Hematopoietic multipotent progenitor cell treated with erythropoietin and hydrocortisone succinate and interleukin-3 and kit ligand, for 15 days (in vitro differentiated cells): ENCODE measurements around the gene KYAT1.

ENCODE experiments used
- DNase-seq: peaks from one replicate; pipeline ENCODE4 v3.0.0-alpha.2; 2015; ENCODE audit warnings: low spot score

KYAT1 gene

DNA sequence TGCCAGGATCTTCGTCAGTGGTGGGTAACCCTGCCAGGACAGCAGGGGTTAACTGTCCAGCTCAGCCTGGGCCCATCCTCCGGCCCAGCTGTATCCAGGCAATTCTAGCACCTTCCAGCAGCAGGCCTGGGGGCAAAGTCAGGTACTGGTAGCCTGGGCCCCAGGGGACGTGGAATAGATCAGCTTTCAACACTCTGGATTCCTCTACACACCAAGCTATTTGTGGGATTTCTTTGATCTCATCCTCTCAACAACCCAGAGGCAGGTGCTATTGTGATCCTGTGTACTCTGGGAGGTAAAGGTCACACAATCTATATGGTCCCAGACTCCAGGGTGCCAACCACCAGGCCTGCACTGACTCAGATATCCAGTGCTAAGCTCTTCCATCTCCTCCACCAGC lies 43.4 kb downstream of the KYAT1 start:
- no peak for DNase-seq

- no peak for DNase-seq
These were observed 45.1 kb downstream of the KYAT1 start for GRCh38 chr9:128836509-128837145.

- DNase-seq = no peak
These were observed 46.2 kb downstream of the KYAT1 start for GRCh38 chr9:128835246-128836210.

- no peak for DNase-seq
These were observed 48.1 kb downstream of the KYAT1 start for GRCh38 chr9:128833696-128834095.

- peak; percentile 94 for DNase-seq
These were observed 52.1 kb downstream of the KYAT1 start, which contains the start of gene SPOUT1 for GRCh38 chr9:128829477-128830251. TSS of gene SPOUT1 (minus strand) at chr9:128829794. CDS start at chr9:128829780, 14 bp downstream.

- no peak for DNase-seq
These were observed 52.9 kb downstream of the KYAT1 start for GRCh38 chr9:128828719-128829452.

- no peak for DNase-seq
These were observed 53.5 kb downstream of the KYAT1 start for GRCh38 chr9:128828267-128828666.

GRCh38 chr9:128825923-128826700 lies 55.6 kb downstream of the KYAT1 start:
- DNase-seq = no peak

GRCh38 chr9:128824911-128825310 lies 56.8 kb downstream of the KYAT1 start:
- no peak for DNase-seq

DNA sequence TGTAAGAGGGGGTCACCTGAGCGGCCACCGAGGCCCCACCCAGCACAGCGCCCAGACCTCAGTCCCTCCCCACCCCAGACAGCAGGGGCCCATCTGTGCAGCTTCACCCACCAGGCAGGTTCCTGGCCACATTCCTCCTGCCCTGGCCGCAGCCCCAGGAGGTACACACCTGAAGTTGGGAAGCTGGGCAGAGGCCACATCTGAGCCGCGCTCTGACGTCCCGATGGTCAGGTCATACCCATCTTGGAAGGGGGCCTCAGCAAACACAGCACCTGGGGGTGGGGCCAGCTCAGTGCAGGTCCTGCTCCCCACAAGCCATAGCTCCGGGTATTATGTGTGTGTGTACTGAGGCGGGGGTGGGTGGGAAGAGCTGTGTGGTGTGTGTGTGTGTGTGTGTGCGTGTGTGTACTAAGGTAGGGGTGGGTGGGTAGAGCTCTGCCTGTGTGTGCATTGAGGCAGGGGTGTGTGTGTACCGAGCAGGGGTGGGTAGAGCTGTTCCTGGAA lies 57.8 kb downstream of the KYAT1 start:
- DNase-seq = no peak

GRCh38 chr9:128823362-128823902 lies 58.3 kb downstream of the KYAT1 start:
- no peak for DNase-seq

- no peak for DNase-seq
These were observed 59.2 kb downstream of the KYAT1 start for GRCh38 chr9:128822407-128823042.

- no peak for DNase-seq
These were observed 60.0 kb downstream of the KYAT1 start for GRCh38 chr9:128821584-128822406.

GRCh38 chr9:128820665-128821583 lies 60.8 kb downstream of the KYAT1 start:
- DNase-seq = no peak

GRCh38 chr9:128819716-128820664 lies 61.8 kb downstream of the KYAT1 start:
- no peak for DNase-seq

DNA sequence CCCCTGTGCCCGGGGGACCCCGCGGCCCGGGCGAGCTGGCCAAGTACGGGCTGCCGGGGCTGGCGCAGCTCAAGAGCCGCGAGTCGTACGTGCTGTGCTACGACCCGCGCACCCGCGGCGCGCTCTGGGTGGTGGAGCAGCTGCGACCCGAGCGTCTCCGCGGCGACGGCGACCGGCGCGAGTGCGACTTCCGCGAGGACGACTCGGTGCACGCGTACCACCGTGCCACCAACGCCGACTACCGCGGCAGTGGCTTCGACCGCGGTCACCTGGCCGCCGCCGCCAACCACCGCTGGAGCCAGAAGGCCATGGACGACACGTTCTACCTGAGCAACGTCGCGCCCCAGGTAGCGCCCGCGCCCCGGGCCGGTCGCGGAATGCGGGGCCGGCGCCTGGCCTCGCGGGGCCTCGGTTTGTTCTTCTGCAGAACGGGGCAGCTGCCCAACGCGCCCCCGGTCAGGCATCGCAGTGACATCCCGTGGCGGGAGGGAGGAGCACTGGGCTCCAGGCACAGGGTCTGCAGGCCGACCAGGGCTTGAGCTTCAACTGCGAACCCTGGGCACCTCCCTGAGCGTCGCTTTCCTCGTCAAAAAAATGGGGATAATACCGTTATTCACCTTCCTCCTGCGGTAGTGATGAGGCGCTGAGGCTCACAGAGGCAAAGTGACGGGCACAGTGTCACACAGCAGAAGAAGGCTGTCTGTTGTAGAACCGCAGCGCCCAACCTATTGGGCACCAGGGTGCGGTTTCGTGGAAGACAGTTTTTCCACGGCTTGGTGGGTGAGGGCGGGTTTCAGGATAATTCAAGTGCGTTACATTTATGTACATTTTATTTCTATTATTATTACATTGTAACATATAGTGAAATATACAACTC lies 62.7 kb downstream of the KYAT1 start:
- no peak for DNase-seq
